CD4-positive, alpha-beta T cell treated with Interleukin-4 for 4 hours (primary cell): ENCODE data around the gene PAQR5.
"Not testable (repeated sequence)": the region's sequence is repeated elsewhere in the genome, so short reads cannot be mapped to it uniquely, and the experiment has no call there.

Experiments used
- DNase-seq: peaks from one replicate; pipeline ENCODE4 v3.0.0-alpha.2; 2020

Gene PAQR5

DNA sequence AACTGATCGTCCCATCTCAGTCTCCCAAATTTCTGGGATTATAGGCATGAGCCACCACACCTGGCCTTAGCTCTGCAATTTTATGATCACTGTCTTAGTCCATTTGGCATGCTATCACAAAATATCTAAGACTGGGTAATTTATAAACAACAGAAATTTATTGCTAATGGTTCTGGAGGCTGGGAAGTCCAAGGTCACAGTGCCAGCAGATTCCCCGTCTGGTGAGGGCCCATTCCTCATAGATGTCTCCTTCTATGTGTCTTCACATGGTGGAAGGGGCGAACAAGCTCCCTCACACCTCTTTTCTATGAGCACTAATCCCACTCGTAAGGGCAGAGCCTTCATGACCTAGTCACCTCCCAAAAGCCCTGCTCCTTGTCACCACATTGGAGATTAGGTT is 60.1 kb downstream of the PAQR5 start:
- DNase-seq: no peak

DNA sequence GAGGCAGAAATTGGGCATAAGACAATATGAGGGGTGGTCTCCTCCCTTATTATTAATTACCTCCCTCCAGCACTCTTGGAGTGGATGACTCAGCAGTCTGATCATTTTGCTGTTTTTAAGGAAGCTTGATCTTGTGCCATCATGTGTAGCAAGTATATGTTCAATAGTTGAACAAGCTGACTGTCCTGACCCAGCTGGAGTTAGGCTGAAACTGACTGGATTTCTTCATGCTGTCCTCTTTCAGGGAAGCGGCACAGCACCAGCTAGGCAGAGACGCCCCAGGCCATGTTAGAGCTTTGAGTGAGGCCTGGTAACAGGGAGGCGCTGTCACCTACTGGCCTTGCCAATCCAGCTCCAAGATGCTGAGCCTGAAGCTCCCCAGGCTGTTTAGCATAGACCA is 61.0 kb downstream of the PAQR5 start:
- DNase-seq: no peak

DNA sequence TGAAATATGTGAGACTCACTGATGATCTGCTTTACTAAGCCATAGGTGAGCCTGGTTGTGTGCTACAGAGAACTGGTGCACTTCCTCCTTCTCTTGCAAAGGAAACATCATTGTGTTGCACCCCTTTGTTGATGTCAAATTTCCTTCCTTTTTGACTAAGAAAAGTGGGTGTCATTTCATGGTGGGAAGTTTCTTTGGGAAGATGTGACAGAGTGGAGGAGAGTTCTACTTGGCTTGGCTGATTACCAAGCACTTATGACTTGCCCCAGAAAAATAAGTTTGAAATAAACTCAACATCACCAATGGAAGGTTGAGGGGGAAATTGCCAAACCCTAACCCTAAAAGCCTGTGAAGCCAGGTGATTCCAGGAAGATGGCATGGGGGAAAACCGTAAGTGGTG is 61.9 kb downstream of the PAQR5 start:
- no peak for DNase-seq

DNA sequence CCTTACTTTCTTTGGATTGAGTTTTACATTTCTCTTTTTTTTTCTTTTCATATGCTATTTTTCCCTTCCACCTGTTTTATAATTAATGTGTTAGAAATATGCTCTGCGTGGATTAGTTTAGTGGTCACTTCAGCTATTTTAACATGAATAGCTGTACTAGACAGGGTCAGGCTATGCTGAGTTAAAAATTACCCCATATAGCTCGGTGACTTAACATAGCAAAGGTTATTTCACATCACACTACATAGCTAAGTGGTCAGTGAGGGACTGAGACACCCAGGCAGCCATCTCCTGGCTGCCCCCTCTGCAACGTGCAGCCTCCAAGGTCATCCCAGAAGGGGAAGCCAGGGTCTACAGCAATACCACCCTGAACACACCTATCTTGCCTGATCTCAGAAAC is 68.5 kb downstream of the PAQR5 start:
- no peak for DNase-seq

DNA sequence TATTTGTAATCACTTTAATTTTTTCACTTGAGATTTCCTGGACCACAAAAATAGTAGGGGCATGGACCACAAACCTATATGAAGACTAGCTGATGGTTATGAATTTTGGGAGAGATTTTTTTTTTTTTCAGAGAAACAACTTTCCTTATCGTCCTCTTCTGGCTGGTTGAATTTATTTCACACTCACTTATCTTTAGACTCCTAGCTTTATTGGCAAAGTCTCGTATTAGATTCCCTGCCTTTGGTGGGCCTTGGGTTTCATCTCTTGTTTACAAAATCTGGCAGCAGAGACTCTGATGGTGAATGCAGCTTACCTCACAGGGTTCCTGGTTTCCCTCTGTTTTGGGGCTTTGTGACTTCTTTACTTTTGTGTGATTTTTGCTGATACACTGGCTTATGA is 70.9 kb downstream of the PAQR5 start:
- DNase-seq: no peak

DNA sequence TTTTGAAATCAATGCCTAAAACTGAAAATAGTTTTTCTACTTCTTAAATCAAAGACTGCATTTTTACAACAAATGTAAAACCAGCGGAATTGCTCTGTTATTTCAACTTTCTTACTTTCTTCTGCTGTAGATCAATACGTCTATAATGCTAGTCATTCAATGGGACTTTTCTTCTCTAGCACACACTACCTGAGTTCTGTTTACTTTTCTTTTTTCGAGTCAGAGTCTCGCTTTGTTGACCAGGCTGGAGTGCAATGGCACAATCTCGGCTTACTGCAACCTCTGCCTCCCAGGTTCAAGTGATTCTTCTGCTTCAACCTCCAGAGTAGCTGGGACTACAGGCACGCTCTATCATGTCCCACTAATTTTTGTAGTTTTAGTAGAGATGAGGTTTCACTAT is 74.7 kb downstream of the PAQR5 start:
- no peak for DNase-seq

DNA sequence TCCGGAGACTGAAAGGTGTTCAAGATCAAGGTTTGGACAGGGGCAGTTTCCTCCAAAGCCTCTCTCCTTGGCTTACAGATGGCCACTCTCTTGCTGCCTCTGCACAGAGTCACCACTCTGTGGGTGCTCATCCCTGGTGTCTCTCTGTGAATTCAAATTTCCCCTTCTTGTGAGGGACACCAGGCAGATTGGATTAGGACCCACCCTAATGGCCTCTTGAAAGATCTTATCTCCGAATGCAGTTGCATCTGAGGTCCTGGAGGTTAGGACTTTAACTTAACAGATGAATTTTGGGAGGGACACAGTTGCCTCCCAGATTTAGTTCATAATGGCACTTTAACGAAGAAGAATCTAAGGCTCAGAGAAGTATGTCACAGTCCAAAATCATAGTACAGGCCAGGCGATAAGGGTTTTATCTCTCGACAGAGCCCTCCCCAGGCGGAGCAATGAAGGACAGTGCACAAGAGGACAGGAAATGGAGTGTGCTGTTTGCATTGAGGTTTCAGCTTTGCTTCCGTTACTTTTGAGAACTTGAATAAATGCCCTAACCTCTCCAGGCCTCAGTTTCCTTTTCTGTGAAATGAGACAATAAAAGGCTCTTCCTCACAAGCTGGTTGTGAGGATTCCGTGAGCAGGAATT is 76.6 kb downstream of the PAQR5 start:
- no peak for DNase-seq

DNA sequence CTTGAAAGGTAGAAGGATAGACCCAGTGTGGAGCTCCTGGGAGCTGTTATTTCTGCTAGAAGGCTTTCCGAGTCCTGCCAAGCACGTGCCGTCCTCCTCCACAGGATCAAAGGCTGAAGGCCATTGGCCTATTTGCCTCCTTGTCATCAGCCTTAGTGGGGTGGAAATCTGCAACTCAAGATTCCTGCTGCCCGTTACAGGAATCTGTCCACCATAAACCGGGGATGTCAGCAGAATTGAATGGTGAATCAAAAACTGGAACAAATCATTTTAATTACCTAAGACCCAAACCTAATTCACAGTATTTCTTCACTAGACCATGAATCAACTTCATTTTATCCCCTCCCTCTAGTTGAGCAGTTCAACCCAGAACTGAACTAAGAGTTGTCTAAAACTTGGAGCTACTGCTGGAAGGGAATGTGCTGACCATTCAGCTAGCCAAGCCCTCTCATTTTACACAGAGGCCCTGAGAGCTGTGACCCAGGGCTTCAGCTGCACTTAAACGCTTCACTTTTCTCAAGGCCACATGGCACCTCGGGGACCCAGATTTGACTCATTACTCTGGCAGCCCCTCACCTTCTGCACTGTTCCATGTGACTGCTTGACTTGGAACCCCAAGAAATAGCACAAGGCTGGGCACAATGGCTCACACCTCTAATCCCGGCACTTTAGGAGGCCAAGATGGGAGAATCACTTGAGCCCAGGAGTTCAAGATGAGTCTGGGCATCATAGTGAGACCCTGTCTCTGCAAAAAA is 78.7 kb downstream of the PAQR5 start:
- DNase-seq: no peak

DNA sequence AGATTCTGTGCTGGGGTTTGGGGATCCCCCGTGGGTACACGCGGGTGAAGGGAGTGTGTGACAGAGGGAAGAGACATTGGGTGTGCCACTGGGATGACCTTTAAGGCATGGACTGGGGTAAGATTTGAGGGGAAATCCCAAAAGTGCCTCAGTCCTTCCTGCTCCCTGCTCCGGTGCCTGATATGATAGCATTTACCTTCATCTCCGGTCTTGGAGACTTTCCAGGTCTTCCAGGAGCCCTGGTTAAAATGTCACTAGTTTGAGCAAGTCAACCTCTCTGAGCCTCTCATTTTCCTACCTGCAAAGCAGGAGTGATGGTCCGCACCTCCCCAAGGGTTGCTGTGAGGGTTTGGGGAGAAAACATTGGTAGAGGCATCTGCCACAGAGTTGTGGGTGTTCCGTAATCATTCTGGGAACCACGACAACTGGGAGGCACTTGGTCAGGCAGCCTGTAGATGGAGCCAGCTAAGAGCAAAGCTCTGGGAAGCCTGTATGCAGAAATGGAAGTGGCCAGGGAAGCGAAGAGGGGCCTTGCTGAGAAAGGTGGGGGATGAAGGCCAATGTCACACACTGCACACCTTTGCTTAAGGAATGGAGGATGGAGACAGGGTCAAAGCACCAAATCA is 81.5 kb downstream of the PAQR5 start:
- no peak for DNase-seq

DNA sequence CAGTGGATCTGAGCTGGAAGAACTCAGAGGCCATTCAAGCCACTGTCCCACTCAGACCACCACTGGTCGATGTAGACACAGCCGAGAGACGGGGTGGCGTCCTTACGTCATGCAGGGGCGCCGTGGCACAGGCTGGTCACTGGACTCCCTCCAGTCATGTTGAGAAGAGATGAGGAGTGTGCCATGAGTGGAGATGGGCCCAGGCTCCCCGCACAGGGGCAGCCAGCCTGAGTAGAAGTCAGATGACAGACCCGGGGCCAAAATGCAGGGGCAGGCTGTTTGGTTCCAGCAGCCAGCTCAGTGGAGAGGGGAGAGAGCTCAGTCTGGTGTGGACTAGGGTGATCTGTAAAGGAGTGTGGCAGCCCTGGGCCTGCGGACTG is 82.0 kb downstream of the PAQR5 start:
- no peak for DNase-seq

DNA sequence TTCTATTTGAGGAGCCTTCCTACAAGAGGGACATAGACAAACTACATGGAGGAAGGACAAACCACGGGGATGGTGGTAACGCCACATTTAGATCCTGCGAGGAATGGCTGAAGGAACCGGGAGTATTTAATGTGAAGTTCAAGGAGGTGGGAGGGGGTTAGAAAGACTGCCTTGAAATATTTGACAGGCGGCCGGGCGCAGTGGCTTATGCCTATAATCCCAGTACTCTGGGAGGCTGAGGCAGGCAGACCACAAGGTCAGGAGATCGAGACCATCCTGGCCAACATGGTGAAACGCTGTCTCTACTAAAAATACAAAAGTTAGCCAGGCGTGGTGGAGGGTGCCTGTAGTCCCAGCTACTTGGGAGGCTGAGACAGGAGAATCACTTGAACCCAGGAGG is 83.5 kb downstream of the PAQR5 start:
- DNase-seq: not testable (repeated sequence)

DNA sequence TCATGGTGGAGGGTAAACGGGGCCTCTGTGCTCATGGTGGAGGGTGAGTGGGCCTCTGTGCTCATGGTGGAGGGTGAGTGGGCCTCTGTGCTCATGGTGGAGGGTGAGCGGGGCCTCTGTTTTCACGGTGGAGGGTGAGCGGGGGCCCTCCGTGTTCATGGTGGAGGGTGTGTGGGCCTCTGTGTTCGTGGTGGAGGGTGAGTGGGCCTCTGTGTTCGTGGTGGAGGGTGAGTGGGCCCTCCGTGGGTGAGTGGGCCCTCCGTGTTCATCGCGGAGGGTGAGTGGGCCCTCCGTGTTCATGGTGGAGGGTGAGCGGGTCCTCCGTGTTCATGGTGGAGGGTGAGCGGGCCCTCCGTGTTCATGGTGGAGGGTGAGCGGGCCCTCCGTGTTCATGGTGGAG is 85.4 kb downstream of the PAQR5 start:
- DNase-seq: not testable (repeated sequence)

DNA sequence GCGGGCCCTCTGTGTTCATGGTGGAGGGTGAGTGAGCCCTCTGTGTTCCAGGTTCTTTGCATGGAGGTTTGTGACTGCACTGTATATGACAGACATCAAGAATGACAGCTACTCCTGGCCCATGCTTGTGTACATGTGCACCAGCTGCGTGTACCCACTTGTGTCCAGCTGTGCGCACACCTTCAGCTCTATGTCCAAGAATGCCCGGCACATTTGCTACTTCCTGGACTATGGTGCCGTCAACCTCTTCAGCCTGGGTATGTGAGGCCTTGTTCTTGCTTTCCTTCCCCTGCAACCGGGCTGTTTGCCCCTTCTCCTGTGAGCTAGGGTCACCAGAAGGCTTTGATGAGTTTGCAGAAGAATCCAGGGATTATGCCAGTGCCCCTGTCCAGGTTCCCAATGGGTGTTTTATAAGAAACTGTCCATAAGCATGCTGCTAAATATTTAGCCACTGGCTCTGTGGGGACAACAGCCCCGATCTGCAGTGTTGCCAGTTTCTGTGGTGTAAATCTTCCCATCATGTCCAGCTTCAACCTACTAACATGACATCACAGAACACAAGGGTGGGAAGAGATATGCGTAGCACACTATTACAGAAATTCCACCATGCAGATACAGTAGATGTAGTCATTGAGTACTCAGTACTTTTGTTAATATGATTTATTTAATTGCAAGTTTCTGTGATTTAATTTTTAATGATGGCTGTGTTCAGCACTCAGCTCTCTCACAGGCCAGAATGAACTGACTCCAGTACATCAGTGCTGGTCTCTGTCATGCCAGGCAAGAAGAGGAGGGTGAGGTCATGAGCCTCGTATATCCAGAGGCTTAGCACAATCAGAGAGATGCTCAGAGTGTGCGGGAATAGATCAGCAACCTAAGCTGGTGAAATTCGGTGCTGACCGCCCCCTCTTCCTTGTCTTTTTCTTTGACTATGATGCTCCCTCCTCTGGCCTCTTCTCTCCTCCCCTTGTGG is 86.2 kb downstream of the PAQR5 start:
- DNase-seq: no peak

DNA sequence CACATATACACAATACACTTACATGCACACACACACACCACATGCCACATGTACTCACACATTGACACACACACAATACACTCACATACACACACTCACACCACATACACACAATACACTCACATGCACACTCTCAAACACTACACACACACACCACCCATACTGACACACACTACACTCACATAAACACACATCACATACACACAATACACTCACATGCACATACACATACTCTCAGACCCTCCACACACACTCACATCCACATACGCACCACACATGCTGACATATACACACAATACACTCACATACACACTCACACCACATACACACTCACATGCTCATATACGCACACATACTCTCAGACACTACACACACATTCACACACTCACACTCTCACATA is 87.1 kb downstream of the PAQR5 start:
- no peak for DNase-seq

DNA sequence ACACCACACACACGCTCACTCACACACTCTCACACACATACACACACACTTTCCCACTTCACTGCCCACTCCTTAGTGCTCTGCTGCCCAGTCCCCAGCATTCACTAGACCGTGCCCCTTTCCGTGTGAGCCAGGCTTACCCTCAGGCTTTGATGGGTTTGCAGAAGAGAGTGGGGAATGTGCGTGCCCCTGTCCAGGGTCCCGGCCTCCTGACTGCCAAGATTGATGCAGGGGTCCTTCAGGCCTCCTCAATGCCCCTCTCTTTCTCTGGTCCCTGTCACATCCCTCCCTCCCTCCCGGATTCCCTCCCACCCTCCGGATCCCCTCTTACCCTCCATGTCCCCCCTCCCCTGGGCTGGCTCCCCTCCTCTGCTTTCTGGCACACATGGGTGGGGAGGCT is 87.6 kb downstream of the PAQR5 start:
- DNase-seq: no peak

DNA sequence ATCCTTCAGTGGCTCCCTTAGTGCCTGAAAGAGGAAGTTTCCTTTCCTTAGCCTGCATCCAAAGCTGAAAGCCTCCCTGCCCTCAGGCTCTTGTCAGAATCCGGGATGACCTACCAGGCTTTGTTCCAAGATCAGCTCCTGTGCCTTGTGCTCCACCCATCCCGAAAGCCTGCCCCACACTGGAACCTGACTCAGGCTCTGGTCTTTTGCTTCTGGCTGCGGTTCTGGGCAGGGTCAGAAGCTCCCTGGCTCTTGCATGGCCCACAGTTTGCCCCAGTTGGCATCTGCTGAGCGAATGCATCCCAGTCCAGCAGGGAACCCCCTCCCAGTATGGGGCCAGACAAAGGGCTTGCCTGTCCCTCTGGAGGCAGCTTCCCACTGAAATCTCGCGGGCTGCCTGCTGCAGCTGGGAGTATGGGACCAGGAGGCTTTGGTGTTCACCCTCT is 89.6 kb downstream of the PAQR5 start:
- DNase-seq: no peak

DNA sequence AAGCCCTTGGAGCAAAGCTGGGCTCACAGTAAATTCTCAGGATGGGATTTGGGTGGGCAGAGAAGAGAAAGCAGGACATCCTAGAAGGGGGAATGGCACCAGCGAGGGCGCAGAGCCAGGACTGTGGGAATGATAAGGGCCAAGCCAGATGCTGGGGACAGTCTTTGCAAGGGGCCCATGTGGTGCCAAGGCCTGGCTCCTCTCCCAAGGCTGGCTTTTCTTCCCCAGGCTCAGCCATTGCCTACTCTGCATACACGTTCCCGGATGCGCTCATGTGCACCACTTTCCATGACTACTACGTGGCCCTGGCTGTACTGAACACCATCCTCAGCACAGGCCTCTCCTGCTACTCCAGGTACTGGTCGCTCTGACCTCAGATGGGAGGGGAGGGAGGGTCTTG is 90.7 kb downstream of the PAQR5 start:
- DNase-seq: no peak

DNA sequence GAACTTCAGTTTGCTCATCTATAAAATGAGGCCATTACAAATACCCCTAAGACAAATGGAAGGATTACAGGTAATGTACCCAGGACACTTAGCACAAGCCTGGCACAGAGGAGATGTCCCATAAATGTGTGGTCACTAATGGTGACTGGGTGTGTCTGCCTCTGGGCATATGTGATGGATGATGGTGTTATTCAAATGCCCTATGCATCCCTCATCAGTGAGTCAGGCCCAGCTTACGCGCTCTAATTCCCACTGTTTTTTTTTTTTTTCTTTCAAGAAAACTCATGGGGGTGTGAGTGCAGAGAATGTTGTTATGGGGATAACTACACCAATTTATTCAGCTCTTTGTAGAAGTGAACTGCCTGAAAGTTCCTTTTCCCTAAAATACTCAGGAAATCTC is 91.9 kb downstream of the PAQR5 start:
- DNase-seq: no peak

DNA sequence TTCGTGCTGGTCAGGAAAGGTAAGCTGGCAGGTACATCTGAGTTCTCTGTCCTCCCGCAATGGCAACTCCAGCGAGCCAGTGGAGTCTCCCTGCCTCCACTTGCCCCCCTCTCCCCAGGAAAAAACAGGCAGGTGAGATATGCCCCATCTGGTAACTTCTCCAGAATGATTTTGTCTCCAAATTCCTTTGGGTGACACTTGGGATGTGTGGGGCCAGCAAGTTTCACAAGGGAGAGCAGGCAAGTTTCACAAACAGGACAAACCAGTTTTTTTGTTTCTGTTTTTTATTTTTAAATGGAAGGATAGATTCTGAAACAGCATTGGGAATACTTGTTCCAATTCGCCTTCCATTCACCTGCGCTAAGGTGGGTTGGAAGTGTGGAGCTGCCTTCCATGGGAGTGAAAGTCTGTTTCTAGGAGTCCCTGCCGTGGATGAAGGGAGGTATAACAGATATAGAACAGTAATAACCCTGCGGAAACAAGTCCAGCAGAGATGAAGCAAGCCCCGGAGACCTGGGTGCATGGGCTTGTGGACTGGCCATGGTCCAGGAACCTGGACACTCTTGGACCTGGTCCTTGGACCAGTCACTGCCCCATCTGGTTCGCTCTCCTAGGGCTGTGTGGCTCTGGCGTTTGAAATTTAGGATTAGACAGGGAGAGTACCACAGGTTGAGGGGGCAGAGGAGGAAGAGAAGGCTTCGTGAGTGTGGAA is 92.5 kb downstream of the PAQR5 start:
- no peak for DNase-seq

DNA sequence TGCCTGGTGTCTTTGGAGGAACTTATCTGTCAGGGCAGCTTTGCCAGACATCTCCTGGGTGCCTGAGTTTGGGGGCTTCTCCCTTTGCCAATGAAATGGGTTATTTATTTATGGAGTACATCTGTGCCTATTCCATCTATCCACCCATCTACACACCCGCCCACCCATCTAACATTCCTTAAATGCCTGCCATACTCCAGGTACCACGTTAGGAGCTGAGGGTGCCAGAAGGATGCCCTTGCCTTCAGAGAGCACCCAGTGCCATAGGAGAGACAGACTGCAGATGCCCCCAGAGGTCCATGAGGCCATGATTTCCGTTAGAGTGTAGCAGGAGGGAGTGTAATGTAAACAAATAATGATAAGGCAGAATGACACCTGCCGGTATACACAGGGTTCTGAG is 93.6 kb downstream of the PAQR5 start:
- no peak for DNase-seq

DNA sequence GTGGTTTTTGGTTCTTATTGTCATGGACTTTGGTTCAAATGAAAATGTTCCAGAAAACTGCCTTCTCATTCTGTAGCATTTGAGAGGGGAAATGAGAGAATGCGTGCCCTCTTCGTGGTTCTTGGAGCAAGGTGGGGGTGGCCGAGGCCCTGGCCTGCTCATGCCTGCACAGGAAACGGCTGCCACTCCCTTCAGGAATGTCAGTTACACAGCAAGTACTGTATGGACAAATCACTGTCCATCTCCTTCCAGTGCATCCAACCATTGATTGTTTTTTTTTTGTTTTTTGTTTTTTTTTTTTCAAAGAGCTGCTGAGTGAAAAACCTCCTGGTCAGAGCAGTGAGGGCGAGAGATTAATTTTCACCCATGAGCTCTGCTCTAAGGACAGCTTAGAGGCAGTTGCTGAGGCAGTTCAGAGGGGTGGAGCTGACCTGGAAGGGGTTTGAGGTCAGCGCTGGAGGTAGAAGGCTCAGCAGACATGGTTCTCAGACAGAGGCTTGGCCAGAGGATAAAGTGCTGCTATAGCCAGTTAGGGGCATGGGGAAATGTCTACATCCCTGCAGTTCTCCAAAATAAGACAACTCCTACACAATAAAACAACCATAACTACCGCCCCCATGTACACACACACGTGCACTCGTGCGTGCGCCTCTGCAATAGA is 95.2 kb downstream of the PAQR5 start:
- no peak for DNase-seq
